ENCODE measurements around the gene MARVELD1.
A peak's percentile ranks its signal among the peaks of the same experiment; 100 is the strongest.
"Not testable (repeated sequence)": the region's sequence is repeated elsewhere in the genome, so short reads cannot be mapped to it uniquely, and the experiment has no call there.

The MARVELD1 gene

DNA sequence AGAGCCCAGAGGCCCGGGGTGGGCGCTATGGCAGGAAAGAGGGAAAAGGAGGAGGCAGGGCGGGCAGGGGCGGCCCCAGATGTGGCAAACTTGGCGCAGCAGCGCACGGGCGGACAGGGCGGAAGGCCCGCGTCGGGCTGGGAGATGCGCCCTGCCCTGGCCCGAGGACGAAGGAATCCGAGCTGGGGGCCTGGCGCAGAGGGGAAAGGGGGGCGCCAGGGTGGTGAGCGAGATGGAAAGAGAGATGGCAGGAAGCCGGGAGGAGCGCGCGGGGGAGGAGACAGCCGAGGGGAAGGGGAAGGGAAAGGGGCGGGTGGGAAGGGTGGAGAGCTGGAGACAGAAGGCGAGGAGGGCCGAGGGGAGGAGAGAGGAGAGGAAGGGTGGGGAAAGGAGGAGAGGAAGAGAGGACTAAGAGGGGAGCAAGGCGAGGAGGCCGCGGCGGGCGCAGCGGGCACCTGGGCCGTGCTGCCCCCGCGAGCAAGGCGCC is at the start of gene MARVELD1:
MARVELD1 (plus strand) TSS at position 392 of the 487 bp plus-strand sequence. CDS start 147 bp downstream, outside the sequence.
- DNase-seq: no peak

DNA sequence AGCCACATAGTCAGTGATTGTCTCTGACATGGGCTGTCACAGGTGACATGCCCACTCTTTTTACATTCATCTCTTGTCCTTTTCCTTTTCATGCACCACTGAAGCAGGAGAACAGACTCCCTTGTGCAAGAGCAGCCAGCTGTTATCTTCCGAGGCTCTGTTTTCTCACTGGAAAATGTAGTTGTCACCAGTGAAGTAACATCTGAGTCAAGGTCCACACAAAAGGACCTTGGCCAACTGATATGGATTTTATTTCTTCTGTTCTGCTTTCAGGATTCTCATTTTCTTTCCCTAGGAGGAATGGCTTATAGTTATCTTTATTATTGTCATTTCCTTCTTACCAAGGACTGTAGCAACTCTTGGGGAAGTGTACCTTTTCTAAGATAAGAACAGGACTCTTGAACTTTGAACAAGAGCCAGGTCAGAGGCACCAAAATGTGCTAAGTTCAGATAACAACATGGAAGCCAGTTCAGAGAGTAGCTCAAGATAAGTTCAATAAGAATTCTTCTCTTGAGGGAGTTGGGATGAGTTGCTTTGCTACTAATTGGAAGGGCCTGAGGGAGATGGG is 49.2 kb upstream of the MARVELD1 start:
- no peak for DNase-seq

DNA sequence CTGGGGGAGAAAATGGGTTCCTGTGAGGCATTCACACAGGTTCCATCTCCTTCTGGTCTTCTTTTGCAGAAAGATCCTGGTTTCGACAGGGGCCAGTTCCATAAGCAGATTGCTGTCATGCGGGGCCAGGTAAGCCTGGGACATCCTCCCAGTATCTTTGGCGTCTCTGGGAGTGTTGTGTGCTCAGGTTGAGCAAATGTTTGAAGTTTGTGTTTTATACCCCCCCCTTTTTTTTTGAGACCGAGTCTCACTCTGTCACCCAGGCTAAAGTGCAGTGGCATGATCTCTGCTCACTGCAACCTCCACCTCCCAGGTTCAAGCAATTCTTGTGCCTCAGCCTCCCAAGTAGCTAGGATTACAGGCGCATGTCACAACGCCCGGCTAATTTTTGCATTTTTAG is 46.5 kb upstream of the MARVELD1 start:
- no peak for DNase-seq

DNA sequence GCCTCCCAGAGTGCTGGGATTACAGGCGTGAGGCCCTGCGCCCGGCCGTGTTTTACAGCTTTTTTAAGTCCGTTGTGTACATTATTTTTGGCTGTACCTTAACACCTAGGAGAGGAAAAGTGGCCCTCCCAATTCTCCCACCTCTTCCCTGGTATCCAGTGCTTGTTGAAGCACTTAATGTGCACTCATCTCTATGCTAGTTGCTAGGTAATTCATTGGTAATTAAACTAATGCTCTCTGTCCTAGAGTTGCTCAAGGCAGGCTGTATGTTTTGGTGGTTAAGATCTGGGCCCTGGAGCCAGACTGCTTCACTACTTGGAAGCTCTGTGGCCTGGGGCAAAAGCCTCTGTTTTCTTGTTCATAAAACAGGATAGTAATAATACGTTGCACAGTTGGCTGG is 46.1 kb upstream of the MARVELD1 start:
- DNase-seq: no peak

DNA sequence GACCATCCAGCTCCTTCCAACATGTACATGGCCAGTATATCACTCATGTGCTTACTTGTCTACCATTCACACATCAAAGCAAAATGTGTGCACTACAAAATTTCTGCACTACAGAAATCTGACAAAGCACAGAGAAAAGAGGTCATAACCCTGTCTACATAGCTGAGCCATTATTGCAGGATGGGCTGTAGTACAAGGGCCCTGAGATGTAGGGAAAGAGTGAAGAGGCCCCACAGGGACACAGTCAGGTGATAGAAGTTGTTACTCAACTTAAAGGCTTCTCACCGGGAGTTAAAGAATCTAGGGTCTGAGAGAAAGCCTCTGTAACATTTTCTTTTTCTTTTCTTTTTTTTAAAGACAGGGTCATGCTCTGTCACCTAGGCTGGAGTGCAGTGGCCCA is 44.0 kb upstream of the MARVELD1 start:
- DNase-seq: no peak

DNA sequence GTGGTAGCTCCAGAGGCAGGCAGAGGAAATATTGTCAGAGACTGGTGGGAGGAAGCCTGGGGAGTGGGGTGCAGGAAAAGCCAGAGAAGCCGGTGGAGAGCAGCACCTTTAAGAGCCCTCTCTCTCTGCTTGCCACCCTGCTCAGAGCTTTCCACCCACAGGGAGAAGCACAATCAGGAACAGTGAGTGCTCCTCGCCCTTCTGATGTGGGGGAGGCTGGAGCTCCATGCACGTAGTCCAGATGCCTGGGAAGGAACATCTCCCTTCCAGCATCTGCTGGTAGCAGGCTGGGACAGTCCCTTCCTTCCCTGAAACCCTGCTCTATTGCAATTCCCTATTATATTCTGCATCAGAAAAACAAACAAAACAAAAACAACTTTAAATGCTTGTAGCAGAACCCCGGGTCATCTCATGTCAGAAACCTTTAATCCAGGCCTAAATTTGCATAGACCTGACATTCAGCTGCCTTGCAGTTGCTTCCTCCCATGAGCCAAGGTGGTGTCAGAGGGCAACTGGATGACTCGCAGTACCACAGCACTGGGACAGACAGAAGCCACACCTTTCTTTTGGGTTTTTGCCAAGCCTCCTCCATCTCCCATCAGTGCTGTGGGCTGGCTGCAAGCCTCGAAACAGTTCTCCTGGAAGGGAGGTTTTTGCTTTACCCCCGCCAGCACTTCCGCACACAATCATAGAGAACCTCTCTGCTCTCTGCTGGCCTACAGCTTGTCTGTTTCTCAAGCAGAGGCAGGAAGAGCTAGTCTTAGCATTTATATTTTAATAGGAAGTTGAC is 39.6 kb upstream of the MARVELD1 start:
- DNase-seq: no peak

DNA sequence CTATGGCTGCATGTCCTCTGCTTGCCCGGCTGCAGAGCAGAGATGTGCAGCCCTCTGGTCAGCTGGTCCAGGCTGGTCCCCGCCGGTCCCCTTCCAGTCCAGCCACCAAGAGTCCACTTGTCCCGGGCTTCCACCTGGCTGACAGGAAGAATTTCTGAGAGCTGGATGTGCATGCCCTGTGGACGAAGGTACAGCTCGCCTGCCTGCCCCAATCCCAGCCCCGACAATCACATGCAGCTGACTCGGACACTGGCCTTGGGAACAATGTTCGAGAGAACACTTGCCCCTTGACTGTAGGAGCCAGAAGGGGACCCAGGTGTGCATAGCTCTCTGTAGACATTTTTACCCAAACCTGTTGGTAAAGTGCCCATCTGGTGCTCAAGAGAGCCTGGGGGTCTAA is 38.3 kb upstream of the MARVELD1 start:
- DNase-seq: no peak

DNA sequence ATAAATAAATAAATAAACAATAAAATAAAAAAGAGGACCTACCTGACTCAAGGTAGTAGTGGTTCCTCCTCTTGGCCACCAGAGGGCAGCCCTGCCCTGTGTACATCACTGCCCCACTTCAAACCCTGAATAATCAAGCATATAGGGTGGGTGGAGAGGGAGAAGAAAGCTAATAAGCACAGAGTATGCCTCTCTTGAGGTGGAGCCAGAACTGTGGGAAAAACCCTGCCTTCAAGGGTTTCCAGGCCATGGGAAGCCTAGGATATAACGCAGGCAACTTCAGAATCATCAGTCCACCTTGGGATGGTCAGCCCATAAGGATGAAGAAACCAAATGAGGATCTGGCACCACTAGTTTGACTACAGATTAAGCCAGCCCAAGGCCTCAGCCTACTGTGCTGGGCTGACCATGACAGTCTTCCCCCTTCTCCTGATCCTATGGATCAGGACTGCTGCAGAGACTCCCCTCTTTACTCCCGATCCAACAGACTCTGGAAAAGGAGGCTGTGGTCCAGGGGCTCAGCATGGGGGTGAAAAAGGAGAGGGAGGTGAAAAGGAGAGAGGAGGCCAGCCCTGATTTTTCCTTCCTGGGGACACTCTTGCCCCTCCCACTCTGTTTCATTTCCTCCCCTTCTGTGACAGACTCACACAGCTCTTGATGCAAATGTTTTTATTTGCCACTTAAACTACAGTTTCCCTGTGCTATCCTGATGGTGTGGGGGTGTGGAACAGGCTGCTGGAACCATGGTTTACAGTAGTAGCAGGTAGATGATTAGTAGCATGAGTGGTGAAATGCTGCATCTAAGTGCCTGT is 36.6 kb upstream of the MARVELD1 start:
- DNase-seq: peak; percentile 41

DNA sequence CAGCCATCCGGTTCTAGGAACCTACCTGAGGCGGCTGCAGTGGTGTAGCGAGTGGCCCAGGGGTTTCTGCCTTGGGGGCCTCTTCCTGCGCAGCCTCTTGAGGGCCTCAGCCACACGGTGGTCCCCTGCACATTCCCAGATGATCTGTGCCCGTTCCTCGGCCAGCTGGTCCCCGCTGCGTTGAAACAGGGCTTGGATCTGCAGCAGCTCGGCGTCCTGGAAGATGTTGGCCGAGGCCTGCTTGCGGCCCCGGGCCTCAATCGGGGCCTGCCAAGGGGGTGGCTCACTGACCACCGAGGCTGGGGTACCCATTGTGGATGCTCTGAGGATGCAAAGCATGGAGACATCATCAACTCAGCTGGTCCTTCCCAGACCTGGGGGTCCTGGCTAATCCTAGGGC is 33.9 kb upstream of the MARVELD1 start:
- no peak for DNase-seq

DNA sequence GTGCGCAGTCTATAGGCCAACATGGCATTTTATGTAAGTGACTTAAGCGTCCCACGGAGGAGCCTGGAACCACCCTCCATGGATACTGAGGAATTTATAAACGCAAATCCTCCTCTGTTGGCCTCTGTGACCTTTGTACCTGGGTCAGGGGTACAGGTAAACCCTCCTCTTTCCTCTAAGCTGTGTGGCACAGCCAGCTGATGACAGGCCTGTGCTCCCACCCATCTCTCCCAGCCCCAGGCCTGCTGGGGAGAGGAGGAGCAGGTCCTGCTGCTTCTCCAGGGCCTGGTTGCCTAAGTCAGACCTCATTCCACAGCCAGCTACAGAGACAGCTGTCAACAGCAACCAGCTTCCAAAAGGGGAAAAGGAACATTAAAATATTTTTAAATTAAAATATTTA is 31.5 kb upstream of the MARVELD1 start:
- no peak for DNase-seq

DNA sequence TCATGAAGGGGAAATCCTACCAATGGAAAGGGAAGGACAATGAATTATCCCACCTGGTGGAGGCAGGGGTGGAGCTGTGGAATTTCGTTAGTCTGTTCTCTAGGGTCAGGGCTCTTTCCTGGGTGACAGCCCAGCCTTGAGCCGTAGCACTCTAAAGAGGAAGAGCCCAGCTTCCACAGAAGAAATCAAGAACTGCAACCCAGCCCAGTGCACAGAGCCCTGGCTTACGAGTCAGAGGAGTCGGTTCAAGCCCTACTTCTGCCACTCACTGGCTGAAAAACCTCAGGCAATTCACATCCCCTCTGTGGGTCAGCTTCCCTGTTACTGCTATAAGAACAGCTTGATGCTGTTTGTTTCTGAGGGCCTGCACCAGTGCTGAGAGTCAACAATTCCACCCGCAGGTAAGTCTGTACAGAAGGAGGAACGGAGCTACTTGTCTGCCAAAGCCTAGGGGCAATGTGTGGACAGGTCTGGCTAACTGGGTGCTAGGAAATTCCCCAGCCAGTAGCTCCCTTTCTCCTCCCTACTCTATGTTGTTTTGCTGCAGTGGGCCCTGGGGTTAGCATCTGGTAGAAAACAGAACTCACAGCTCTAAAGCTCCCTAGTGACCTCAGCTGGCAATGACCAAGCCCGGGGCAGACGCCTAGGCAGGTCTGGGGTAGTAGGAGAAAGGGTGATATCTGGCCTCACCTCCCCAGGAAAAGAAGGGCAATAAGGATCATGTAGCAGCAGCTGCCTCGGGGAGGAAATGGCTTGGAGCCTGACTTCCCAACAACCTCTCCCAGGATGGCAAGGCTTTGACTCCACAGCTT is 29.8 kb upstream of the MARVELD1 start:
- DNase-seq: no peak

DNA sequence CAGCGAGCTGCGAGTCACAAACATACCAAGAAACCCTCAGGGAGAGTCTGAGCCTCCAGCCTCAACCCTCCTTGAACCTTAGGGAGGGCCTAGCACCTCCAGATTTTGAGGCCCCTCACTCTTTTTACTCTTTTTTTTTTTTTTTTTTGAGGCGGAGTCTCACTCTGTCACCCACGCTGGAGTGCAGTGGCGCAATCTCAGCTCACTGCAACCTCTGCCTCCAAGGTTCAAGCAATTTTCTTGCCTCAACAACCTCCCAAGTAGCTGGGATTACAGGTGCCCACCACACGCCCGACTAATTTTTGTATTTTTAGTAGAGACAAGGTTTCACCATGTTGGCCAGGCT is 29.2 kb upstream of the MARVELD1 start:
- DNase-seq: not testable (repeated sequence)

DNA sequence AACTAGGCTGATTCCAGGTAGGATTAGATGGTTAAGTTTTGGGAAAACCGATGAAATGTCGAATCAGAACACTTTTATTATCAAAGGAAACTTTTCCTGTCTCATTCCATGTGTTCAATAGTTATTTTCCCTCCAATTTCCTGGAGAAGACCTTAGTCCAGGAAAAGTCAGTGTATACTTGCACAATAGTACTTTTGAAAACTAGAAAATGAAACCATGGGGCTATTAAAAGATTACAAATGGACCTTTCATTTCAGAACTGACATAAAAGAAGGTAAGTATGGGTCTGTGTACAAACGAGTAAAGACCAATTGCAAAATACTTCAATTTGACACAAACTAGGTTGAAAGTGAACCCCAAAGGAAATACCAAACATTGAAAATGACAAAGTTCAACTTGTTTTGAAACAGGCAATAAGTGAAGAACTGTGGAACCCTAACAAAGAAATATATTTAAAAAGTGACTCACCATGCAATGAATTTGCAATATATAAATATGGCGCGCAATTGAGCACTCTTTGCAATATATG is 28.6 kb upstream of the MARVELD1 start:
- no peak for DNase-seq

DNA sequence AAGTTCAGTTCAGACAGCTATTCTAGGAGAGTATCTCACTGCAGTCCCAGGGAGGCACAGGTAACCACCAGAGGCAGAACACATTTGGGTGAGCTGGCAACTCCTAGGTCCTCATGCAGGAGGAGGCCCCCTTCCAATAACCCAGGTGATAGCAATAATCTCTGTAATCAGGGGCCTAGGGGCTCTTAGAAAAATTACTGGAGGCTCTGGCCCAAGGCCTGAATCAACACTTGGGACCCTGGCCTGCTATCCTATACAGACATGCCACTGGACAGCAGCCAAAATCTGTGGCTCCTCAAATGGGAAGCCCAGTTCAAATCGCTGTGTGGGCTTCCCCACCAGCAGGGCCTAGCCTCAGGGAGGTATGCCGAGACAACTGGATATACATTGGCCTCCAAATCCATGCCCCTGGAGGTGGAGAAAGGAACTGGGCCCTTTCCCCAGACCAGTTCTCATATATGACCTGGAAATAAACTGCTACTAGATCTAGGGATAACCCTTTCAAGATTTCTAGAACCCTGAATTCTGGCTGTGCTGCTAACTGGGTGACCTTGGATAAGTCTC is 28.1 kb upstream of the MARVELD1 start:
- no peak for DNase-seq

DNA sequence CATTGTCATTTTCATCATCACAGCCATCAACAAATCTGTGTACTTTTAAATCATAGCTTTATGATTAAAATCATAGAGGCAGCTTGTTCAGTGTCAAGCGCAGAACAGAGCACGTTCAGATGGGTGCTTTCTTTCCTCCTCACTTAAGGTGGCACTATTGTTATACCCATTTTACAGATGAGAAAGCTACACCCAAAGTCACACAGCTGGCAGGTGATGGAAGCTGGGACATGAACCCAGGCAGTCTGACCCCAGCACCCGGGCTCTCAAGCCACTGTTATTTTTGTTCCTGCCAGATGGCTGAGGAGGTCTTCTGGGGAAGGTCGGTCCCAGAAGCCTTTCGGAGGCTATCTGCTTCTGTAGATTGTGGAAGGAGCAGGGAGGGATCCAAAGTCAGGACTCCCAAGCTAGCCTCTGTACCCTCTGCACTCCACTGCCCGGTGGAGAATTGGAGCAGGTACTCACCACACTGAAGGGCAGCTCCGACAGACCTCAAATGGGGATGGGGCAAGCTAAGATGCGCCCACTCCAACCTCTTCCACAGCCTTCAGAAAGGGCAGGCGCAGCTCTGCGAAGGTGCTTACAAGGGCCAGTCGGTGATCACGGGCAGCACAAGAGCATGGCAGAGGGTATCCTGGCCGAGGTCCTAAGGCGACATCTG is 27.1 kb upstream of the MARVELD1 start:
- DNase-seq: no peak

DNA sequence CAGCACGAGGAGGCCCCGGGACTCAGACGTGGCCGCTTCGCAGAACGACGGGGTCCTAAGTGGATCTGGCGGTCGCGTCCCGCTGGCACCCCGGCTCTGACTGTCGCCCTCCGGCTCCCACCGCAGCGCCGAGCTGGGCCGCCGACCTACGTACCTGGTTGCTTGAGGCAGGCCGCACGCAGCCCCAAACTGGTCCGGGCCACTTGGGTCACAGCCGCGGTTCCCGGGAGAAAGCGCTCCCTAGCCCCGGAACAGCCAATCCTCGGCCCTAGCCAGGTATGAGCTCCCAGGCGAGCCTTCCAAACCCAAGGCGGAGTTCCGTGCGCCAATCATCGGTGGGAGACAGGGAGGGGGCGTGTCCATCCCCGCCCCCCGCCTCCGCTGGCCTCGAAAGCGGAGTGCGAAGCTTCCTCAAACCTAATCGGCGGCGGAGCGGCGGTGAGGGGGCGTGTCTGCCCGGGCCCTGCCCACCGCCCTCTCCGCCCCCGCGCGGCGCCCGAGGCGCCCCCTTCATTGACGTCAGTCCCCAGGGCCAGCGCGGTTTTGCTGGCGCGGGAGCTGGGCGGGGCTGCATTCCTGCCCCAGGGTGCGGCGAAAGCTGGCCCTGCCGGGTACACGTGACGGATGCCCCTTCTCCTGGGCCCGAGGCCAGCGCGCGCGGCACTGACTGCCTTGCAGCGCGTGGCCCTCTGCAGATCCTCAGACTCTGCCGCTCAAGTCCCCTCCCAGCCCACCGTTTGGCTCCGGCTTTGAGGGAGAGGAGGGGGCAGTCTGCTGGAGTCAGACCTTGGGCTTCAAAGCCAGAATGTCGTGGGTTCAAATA is 26.4 kb upstream of the MARVELD1 start, which contains the start of gene AVPI1:
AVPI1 (minus strand) TSS at position 280 of the 823 bp plus-strand sequence. CDS start 7,336 bp downstream, outside the sequence.
- DNase-seq: peak; percentile 95

DNA sequence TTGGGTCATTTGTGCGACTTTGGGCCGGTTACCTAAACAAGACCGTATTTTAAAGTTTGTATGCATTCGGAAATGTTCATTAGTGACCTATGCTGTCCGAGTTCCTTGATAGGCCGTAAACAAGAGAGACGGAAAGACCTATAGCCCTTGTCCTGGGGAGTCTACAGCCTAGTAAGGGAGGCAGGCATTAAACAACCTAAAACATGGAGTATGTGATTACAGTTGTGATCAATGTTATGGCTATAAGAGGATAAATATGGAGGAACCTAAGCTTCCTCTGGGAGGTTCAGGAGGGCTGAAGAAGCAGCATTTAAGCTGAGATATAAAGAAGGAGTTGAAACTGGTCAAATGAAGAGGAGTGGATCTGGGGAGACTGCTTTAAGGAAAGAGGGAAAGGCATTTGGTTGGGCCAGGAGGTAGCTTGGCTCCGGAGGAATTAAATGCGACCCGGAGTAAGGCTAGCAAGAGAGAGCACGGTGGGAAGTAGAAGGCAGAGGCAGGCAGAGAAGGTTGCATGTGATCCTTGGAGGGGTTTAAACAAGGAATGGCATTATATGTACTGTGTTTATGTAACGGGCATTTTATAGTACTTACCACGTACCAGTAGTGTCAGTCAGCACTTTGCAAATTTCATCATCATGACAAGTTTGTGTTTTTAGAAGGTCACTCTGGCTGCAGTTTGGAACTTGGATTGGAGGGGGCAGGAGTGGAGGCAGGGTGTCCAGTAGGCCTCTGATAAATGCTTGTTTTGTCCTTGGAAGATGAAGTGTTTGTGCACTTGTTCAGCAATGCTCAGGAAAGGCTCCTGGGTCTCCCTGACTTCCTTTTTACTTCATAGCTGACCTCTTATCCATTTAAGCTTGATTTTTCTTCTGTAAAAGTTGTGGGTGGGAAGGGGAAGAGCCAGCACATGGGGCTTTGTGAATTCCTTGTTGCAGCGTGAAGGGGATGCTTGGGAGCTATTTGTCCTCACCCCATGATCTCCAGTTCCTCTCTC is 25.4 kb upstream of the MARVELD1 start:
- no peak for DNase-seq

DNA sequence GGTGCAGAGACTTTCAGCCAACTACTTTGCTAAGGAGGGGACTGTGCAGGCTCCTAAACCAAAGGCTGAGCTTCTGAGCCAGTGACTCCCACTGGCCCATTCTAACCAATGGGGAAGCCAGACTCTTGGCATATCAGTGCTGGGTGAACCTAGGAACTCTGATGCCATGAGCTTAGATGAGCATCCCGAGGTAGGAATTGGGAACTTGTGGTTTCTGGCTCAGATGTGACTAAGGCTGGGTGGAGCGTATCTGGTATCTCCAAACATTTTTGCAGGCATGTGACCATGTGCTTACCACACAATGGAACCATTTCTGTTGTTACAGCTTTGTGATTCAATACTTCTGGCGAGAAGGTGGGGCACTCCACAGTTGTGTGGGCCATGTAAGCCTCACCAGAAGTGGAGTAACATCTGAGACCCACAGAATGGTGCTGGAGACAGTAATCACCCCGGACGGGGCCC is 23.9 kb upstream of the MARVELD1 start:
- no peak for DNase-seq

DNA sequence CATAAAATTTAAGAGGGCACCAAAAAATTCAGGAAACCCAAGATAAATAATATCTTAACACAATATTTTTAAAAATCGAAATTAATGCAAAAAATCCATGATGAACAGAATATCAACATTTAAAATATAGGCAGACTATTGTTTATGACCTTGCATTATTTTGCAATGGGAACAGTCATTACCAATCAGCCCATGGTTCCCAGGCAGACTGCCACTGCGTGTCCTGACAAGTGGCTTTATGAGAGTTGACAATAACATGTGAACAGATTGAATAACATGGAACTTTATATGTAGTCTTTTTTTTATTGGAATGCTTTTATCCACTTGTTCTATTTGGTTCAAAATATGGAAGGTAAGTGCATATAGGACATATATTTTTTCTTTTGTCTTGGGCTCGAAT is 23.4 kb upstream of the MARVELD1 start:
- no peak for DNase-seq

All from activated T-cell treated with anti-CD3 and anti-CD28 coated beads for 4 hours (primary cell).